GM12865 (cell line): Measurements from ENCODE around the gene MYBPHL.

Source experiments
- DNase-seq: peaks from one replicate; pipeline ENCODE4 v3.0.0; 2010; ENCODE audit warnings: low read depth
- H3K4me3 ChIP-seq: 2 replicates; pipeline ENCODE4 v1.5.1; 2011; ENCODE audit warnings: mild to moderate bottlenecking, low read depth, low read length, control low read depth
- TF ChIP-seq, protein P1 (sequence below): IDR thresholded peaks from 2 replicates; pipeline ENCODE4 v1.5.1; 2011; ENCODE audit warnings: low read length, control low read depth, low read depth, inconsistent platforms; ENCODE audit not compliant: insufficient read depth; ENCODE audit errors: missing control alignments

MYBPHL gene

DNA sequence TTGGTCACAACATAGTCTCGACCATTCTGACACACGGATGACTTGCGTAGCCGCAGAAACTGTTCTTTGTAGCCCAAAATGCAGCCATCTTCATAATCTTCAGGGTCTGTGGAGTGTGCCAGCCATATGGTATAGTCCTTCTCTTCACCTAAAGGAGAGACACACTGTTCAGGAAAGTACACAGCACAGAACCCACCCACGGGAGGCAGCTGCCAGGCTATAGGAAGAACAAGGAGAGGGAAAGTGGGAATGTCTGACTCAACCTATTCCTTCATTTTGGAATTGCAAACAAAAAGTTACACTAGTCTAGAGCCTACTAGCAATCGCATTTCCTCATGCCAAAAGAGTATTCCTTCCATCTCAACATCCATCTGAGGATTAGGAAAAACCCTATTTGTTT lies 16.2 kb upstream of the MYBPHL start:
- no peak for DNase-seq
- TF ChIP-seq, protein P1, sequence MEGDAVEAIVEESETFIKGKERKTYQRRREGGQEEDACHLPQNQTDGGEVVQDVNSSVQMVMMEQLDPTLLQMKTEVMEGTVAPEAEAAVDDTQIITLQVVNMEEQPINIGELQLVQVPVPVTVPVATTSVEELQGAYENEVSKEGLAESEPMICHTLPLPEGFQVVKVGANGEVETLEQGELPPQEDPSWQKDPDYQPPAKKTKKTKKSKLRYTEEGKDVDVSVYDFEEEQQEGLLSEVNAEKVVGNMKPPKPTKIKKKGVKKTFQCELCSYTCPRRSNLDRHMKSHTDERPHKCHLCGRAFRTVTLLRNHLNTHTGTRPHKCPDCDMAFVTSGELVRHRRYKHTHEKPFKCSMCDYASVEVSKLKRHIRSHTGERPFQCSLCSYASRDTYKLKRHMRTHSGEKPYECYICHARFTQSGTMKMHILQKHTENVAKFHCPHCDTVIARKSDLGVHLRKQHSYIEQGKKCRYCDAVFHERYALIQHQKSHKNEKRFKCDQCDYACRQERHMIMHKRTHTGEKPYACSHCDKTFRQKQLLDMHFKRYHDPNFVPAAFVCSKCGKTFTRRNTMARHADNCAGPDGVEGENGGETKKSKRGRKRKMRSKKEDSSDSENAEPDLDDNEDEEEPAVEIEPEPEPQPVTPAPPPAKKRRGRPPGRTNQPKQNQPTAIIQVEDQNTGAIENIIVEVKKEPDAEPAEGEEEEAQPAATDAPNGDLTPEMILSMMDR: no peak
- H3K4me3 ChIP-seq: no peak overlapping the region

DNA sequence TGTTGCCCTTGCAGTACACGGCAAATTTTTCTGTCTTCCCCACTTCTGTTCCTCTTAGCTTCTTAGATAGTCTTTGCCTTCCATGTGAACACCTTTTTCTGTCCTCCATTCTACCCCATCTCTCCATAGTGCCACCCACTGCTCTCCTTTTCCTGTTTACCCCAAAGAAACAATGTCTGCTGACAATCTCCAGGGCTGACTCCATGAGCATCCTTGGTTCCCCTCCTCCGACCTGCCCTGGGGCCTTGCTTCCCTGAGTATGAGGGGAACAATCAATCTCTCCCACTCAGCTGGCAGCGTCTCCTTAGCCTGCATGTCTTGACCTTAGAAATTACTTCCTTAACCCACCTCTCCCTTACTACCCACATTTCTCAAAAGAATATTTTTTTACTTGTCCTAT lies 12.3 kb upstream of the MYBPHL start:
- no peak for DNase-seq
- no peak overlapping the region for H3K4me3 ChIP-seq
- TF ChIP-seq, protein P1: no peak

DNA sequence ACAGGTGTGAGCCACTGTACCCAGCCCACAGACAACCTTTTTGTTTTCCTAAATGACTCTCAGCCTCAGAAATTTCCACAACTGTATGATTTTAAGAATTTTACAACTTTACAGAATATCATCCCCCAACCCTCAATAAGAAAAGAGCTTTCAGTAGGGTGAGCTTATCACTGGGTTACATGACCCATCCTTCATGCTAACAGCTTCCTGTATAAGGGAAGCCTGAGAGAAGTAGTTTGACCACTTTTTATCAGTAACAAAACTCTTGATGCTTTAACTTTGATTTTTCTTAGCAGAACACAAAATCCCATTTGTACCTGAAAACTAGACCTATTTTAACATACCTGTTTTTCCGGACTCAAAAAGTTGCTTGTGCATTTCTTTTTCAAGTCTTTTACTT lies 9.7 kb upstream of the MYBPHL start:
- TF ChIP-seq, protein P1: no peak
- no peak overlapping the region for H3K4me3 ChIP-seq
- no peak for DNase-seq

DNA sequence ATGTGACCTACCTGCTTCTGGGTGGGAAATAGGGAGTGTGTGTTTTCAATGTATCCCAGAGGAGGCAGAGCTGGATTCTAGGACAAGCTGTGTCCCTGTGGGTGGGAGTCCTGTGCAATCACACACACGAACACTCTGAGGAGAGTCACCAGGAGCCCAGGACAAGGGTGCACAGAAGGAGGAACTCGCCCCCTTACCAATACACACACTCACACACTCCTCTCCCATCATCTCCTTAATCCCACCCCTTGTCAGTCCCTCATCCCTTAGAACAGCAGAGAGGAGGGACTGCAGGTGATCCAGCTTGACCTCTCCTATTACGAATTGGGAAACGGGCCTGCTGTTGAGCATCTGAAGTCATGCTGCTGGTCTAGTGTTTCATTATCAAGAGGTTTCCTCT lies 8.5 kb upstream of the MYBPHL start:
- TF ChIP-seq, protein P1: no peak
- DNase-seq: no peak
- H3K4me3 ChIP-seq: no peak overlapping the region

DNA sequence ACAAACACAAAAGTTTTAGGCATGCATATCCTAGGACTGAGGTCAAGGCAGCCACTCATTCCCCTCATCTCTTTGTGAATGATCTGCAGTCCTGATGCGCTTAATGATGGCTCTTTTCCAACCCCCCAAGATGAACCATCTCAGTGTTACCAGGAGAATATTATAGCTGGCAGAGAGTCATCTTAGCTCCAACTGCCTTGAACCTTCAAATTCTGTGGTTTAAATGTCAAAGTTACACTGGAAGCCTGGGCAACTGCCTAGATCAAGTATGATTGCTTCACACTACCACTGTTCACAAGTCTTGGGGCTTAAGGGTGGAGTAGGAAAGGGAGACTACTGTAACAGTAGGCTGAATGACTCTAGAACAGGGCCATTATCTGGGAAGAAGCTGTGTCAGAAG lies 8.0 kb upstream of the MYBPHL start:
- DNase-seq: no peak
- TF ChIP-seq, protein P1: no peak
- no peak overlapping the region for H3K4me3 ChIP-seq

DNA sequence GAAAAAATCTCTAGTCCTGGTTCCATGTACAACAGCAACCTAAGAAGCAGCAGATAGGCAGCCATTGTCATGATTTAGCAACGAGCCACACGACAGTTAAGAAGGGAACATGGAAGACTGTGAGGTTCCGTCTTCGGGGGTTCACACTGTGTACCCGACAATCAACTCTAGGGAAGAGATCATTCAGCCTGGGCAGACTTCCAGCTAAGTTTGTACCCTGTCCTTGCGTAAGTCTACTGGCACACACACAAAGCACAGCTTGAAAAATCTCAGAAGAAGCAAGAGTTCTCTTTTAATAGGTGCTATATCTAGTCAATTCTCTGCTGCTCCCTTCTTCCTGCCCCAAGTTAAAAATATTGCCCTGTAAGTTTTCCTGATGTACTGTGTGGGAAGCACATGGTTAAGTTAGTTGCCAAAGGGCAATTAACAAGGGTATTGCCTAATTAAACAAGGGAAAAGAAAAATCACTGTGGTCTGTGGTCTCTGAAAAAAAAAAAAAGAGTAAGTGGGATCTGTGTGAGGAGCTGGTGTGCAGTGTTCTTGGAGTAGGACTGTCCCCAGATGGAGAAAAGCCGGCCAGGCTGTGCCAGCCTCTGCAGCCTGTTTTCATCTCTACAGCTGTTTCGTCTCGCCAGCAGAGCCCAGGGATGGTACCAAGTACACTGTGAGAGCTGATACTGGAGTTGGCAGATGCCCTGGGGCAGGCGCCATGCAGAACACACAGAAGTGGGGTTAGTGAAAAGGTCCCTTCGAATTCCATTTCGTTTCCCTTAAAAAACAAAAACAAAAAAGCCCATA lies 6.4 kb upstream of the MYBPHL start:
- no peak for DNase-seq
- H3K4me3 ChIP-seq: no peak overlapping the region
- TF ChIP-seq, protein P1: no peak

DNA sequence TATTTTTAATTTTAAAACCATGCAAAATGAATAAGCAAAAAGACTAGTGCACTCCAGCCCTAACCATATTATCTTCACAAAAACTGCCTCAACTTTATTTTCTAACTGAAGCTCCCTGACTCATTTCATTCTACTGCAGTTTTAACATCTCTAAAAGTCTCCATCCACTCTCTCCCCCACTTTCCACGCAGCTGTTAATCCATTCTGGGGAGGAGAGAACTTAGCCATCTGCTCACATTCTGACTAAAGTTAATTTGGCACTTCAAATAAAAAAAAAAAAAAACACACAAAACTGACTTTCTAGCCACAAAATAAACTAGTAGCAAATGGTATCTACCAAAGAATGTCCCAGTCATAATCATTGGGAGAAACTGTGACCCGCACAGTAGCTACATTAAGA lies 5.4 kb upstream of the MYBPHL start:
- no peak overlapping the region for H3K4me3 ChIP-seq
- TF ChIP-seq, protein P1: no peak

More for the DNA sequence above, 5.4 kb upstream of the MYBPHL start:
- DNase-seq: no peak
